GM12873 (cell line): Measurements from ENCODE around the gene NDUFA7.

ENCODE experiments used
- CTCF ChIP-seq: IDR thresholded peaks from 2 replicates; pipeline ENCODE4 v1.5.1; 2012; ENCODE audit warnings: low read depth, mild to moderate bottlenecking, moderate library complexity, low read length, control low read depth; ENCODE audit not compliant: insufficient read depth; ENCODE audit errors: missing control alignments

Gene NDUFA7

GRCh38 chr19:8361921-8362793, 41.0 kb upstream of the NDUFA7 start:
- TF ChIP-seq CTCF, result no peak

GRCh38 chr19:8360196-8360595, 39.0 kb upstream of the NDUFA7 start:
- no peak for TF ChIP-seq CTCF

- no peak for TF ChIP-seq CTCF
Observed at GRCh38 chr19:8358948-8359347, 37.8 kb upstream of the NDUFA7 start.

GRCh38 chr19:8357007-8357521, 35.9 kb upstream of the NDUFA7 start:
- TF ChIP-seq CTCF, result no peak

GRCh38 chr19:8355631-8356402, 34.6 kb upstream of the NDUFA7 start:
- TF ChIP-seq CTCF, result no peak

GRCh38 chr19:8352134-8352827, 31.1 kb upstream of the NDUFA7 start:
- TF ChIP-seq CTCF, result no peak

- TF ChIP-seq CTCF, result no peak
Observed at GRCh38 chr19:8343483-8343844, 22.3 kb upstream of the NDUFA7 start.
